GM21737 (cell line): ENCODE results near the gene RXRA.
"Not testable (repeated sequence)": the region's sequence is repeated elsewhere in the genome, so short reads cannot be mapped to it uniquely, and the experiment has no call there.

Source experiments
- ATAC-seq: cut with Tn5 transposase; IDR thresholded peaks from one replicate; pipeline ENCODE4 v1.9.1; 2021; ENCODE audit warnings: mild to moderate bottlenecking, moderate library complexity; ENCODE audit not compliant: unreplicated experiment

Gene RXRA

GRCh38 chr9:134293611-134294152 is 32.6 kb upstream of the RXRA start:
- ATAC-seq, result no peak

- no peak for ATAC-seq
These were observed 31.8 kb upstream of the RXRA start for GRCh38 chr9:134294153-134295071.

GRCh38 chr9:134295101-134295745 is 31.0 kb upstream of the RXRA start:
- no peak for ATAC-seq

GRCh38 chr9:134295746-134296250 is 30.5 kb upstream of the RXRA start:
- no peak for ATAC-seq

- ATAC-seq, result no peak
These were observed 29.8 kb upstream of the RXRA start for GRCh38 chr9:134296301-134297082.

- ATAC-seq, result no peak
These were observed 29.2 kb upstream of the RXRA start for GRCh38 chr9:134297083-134297410.

GRCh38 chr9:134297576-134297975 is 28.7 kb upstream of the RXRA start:
- no peak for ATAC-seq

- ATAC-seq, result no peak
These were observed 28.3 kb upstream of the RXRA start for GRCh38 chr9:134298000-134298399.

GRCh38 chr9:134299068-134299467 is 27.2 kb upstream of the RXRA start:
- ATAC-seq, result no peak

GRCh38 chr9:134299883-134300282 is 26.4 kb upstream of the RXRA start:
- no peak for ATAC-seq

GRCh38 chr9:134301387-134302129 is 24.7 kb upstream of the RXRA start:
- peak; percentile 83 for ATAC-seq

GRCh38 chr9:134302130-134302817 is 24.0 kb upstream of the RXRA start:
- ATAC-seq, result no peak

- ATAC-seq, result no peak
These were observed 22.7 kb upstream of the RXRA start for GRCh38 chr9:134303601-134304000.

- ATAC-seq, result no peak
These were observed 22.0 kb upstream of the RXRA start for GRCh38 chr9:134304261-134304660.

- ATAC-seq, result no peak
These were observed 21.6 kb upstream of the RXRA start for GRCh38 chr9:134304690-134305089.

- ATAC-seq, result no peak
These were observed 20.7 kb upstream of the RXRA start for GRCh38 chr9:134305533-134305932.

GRCh38 chr9:134306042-134306441 is 20.2 kb upstream of the RXRA start:
- not testable (repeated sequence) for ATAC-seq

- ATAC-seq, result no peak
These were observed 19.3 kb upstream of the RXRA start for GRCh38 chr9:134306636-134307600.
